Uterus (tissue), 2 donors: ENCODE measurements around the gene TSPAN9.

Source experiments
- POLR2A ChIP-seq, 2 donors: fragments of 450-650 bp; IDR thresholded peaks; one replicate each; pipeline ENCODE4 v1.6.1; 2016; ENCODE audit warnings: antibody characterized with exemption in 2 of 2, mild to moderate bottlenecking in 1 of 2, moderate library complexity in 1 of 2
- TF ChIP-seq, protein P1 (sequence below), 4 experiments: fragments of 200-600 bp in 2 of 4; fragments of 450-650 bp in 2 of 4; sonication (generic) in 2 of 4; IDR thresholded peaks; one replicate each; pipeline ENCODE4 v1.5.1; 2016 to 2019; ENCODE audit warnings: antibody characterized with exemption in 4 of 4, mild to moderate bottlenecking in 2 of 4, moderate library complexity in 1 of 4

DNA sequence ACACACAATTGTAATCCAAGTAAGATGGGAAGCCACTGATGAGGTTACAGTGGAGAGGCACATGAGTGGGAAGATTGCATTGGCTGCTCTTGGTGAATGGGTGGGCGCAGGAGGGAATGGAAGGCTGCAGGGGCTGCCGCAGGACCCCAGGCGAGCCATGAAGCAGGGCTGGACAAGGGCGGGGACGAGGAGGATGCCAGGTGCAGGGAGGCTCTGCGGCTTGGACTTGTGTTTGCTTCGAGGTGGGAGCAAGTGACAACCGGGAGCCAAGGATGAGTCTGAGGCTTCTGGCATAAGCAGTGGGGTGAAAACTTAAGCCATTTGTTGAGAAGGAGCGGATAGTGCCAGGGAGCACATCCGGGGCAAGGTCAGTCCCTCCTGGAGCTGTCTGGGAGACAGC is 115.0 kb downstream of the TSPAN9 start:
- TF ChIP-seq, protein P1, sequence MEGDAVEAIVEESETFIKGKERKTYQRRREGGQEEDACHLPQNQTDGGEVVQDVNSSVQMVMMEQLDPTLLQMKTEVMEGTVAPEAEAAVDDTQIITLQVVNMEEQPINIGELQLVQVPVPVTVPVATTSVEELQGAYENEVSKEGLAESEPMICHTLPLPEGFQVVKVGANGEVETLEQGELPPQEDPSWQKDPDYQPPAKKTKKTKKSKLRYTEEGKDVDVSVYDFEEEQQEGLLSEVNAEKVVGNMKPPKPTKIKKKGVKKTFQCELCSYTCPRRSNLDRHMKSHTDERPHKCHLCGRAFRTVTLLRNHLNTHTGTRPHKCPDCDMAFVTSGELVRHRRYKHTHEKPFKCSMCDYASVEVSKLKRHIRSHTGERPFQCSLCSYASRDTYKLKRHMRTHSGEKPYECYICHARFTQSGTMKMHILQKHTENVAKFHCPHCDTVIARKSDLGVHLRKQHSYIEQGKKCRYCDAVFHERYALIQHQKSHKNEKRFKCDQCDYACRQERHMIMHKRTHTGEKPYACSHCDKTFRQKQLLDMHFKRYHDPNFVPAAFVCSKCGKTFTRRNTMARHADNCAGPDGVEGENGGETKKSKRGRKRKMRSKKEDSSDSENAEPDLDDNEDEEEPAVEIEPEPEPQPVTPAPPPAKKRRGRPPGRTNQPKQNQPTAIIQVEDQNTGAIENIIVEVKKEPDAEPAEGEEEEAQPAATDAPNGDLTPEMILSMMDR (IDR thresholded peaks at IDR 0.05): no peak
- TF ChIP-seq POLR2A (IDR thresholded peaks at IDR 0.05): no peak
